Endothelial cell (in vitro differentiated cells): ENCODE measurements around the gene PCNA. TPM values are rescaled to one million over a fixed set of nuclear protein-coding genes. Genes with fewer than 3 reads are reported as not detected.

Source experiments
- DNase-seq: peaks from one replicate; pipeline ENCODE4 v3.0.0; 2021; ENCODE audit warnings: low spot score
- H3K27ac Mint-ChIP-seq: one replicate; pipeline ENCODE4 v1.8.0; 2021; ENCODE audit warnings: mixed read lengths, inconsistent platforms; ENCODE audit not compliant: unreplicated experiment
- H3K27me3 Mint-ChIP-seq: one replicate; pipeline ENCODE4 v1.8.0; 2021; ENCODE audit warnings: mild to moderate bottlenecking, moderate library complexity, mixed read lengths, inconsistent platforms; ENCODE audit not compliant: unreplicated experiment
- H3K36me3 Mint-ChIP-seq: one replicate; pipeline ENCODE4 v1.8.0; 2021; ENCODE audit warnings: mild to moderate bottlenecking, low read depth, mixed read lengths, inconsistent platforms; ENCODE audit not compliant: unreplicated experiment
- H3K4me1 Mint-ChIP-seq: one replicate; pipeline ENCODE4 v1.8.0; 2021; ENCODE audit warnings: mild to moderate bottlenecking, mixed read lengths, inconsistent platforms; ENCODE audit not compliant: unreplicated experiment
- H3K4me3 Mint-ChIP-seq: one replicate; pipeline ENCODE4 v1.8.0; 2021; ENCODE audit warnings: mild to moderate bottlenecking, mixed read lengths, inconsistent platforms; ENCODE audit not compliant: unreplicated experiment
- H3K9me3 Mint-ChIP-seq: one replicate; pipeline ENCODE4 v1.8.0; 2021; ENCODE audit warnings: mixed read lengths, inconsistent platforms; ENCODE audit not compliant: unreplicated experiment
- total RNA-seq: library from RNA; stranded (reverse); fragmentation: NEBNext Ultra II Directional; extraction: Animal tissue kit (Norgen Biotek cat#: 25700); gene quantifications from one replicate; pipeline ENCODE4 v1.2.1, GENCODE V29; 2021; ENCODE audit not compliant: unreplicated experiment
- TF ChIP-seq, protein P1 (sequence below): fragments of 200-600 bp; sonication (generic); IDR thresholded peaks from one replicate; pipeline ENCODE4 v1.5.0; 2021; ENCODE audit warnings: antibody characterized with exemption; ENCODE audit not compliant: unreplicated experiment

PCNA gene
- total RNA-seq, 1 donor from 2014 or later: 77.1 TPM

- Mint-ChIP-seq H3K9me3 (no peaks in the 10 kb centered on the region), H3K27me3 (no peaks in the 10 kb centered on the region), H3K4me3 (no peak overlapping the region), H3K36me3 (peaks cover 10% of the 10 kb centered on the region), H3K27ac (no peak overlapping the region), H3K4me1 (peaks cover 33% of the 10 kb centered on the region)
- DNase-seq: no peak
- TF ChIP-seq, protein P1, sequence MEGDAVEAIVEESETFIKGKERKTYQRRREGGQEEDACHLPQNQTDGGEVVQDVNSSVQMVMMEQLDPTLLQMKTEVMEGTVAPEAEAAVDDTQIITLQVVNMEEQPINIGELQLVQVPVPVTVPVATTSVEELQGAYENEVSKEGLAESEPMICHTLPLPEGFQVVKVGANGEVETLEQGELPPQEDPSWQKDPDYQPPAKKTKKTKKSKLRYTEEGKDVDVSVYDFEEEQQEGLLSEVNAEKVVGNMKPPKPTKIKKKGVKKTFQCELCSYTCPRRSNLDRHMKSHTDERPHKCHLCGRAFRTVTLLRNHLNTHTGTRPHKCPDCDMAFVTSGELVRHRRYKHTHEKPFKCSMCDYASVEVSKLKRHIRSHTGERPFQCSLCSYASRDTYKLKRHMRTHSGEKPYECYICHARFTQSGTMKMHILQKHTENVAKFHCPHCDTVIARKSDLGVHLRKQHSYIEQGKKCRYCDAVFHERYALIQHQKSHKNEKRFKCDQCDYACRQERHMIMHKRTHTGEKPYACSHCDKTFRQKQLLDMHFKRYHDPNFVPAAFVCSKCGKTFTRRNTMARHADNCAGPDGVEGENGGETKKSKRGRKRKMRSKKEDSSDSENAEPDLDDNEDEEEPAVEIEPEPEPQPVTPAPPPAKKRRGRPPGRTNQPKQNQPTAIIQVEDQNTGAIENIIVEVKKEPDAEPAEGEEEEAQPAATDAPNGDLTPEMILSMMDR: no peak
Observed at GRCh38 chr20:5160882-5161281, 41.1 kb upstream of the PCNA start.

- Mint-ChIP-seq H3K9me3 (no peaks in the 10 kb centered on the region), H3K27me3 (peaks cover 2% of the 10 kb centered on the region), H3K36me3 (peaks cover 12% of the 10 kb centered on the region), H3K27ac (no peak overlapping the region), H3K4me1 (peaks cover 33% of the 10 kb centered on the region), H3K4me3 (no peak overlapping the region)
- TF ChIP-seq, protein P1: no peak
- DNase-seq: no peak
Observed at GRCh38 chr20:5159928-5160327, 40.2 kb upstream of the PCNA start.

GRCh38 chr20:5156675-5157448 is 37.1 kb upstream of the PCNA start:
- DNase-seq: no peak
- H3K36me3 Mint-ChIP-seq: peaks cover 12% of the 10 kb centered on the region
- peaks cover 46% of the 10 kb centered on the region for H3K4me1 Mint-ChIP-seq
- H3K27me3 Mint-ChIP-seq: peaks cover 4% of the 10 kb centered on the region
- H3K27ac Mint-ChIP-seq: peak overlapping the region; percentile 34
- H3K9me3 Mint-ChIP-seq: no peaks in the 10 kb centered on the region
- TF ChIP-seq, protein P1: no peak
- H3K4me3 Mint-ChIP-seq: peak overlapping the region; percentile 11

DNA sequence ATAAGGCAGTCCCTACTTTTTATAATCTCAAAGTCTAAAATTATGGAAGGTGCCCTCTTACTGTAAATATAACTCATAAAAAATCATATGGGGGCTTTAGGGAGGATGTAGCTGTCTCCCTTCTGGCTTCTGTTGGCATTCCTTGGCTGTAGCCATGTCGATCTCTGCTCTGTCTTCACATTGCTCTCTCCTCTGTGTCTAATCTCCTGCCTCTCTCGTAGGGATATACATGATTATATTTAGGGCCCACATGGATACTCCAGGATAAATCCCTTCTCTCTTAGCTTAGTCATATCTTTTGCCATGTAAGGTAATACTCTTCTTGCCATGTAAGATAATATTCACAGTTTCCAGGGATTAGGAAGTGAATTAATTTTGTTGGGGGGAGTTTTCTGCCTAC is 35.6 kb upstream of the PCNA start:
- TF ChIP-seq, protein P1: no peak
- H3K27me3 Mint-ChIP-seq: peaks cover 4% of the 10 kb centered on the region
- peaks cover 50% of the 10 kb centered on the region for H3K4me1 Mint-ChIP-seq
- H3K36me3 Mint-ChIP-seq: peaks cover 12% of the 10 kb centered on the region
- DNase-seq: no peak
- H3K27ac Mint-ChIP-seq: no peak overlapping the region
- no peaks in the 10 kb centered on the region for H3K9me3 Mint-ChIP-seq
- no peak overlapping the region for H3K4me3 Mint-ChIP-seq

GRCh38 chr20:5154543-5154925 is 34.8 kb upstream of the PCNA start:
- H3K27me3 Mint-ChIP-seq: peaks cover 4% of the 10 kb centered on the region
- peaks cover 52% of the 10 kb centered on the region for H3K4me1 Mint-ChIP-seq
- no peaks in the 10 kb centered on the region for H3K9me3 Mint-ChIP-seq
- H3K4me3 Mint-ChIP-seq: no peak overlapping the region
- DNase-seq: no peak
- TF ChIP-seq, protein P1: no peak
- H3K36me3 Mint-ChIP-seq: peaks cover 12% of the 10 kb centered on the region
- no peak overlapping the region for H3K27ac Mint-ChIP-seq
